ENCODE results near the gene CBFA2T2.

GRCh38 chr20:33658929-33659328 lies 169.0 kb downstream of the CBFA2T2 start:
- no peak for TF ChIP-seq CTCF (IDR thresholded peaks at IDR 0.05)
- no peak for TF ChIP-seq POLR2AphosphoS5 (IDR thresholded peaks at IDR 0.05)
- TF ChIP-seq POLR2A (IDR thresholded peaks at IDR 0.05), result no peak

All from stomach (tissue), 4 donors.